Ramos (cell line): ENCODE results near the gene CNOT1.
"Not testable (repeated sequence)": the region's sequence is repeated elsewhere in the genome, so short reads cannot be mapped to it uniquely, and the experiment has no call there.

Experiments
- in situ Hi-C: fragments of 300-500 bp; cut with MboI; formaldehyde crosslinking; loops from one replicate; pipeline ENCODE4 v1.14.3; 2022; ENCODE audit warnings: low sequenced_read_pairs; ENCODE audit not compliant: unreplicated experiment

The CNOT1 gene

GRCh38 chr16:58639836-58640235 lies 10.2 kb upstream of the CNOT1 start:
- in situ Hi-C loops: no loop called here

GRCh38 chr16:58639230-58639629 lies 9.6 kb upstream of the CNOT1 start:
- in situ Hi-C loops: no loop called here

- in situ Hi-C loops: no loop called here
These were observed 8.8 kb upstream of the CNOT1 start for GRCh38 chr16:58638148-58639036.

DNA sequence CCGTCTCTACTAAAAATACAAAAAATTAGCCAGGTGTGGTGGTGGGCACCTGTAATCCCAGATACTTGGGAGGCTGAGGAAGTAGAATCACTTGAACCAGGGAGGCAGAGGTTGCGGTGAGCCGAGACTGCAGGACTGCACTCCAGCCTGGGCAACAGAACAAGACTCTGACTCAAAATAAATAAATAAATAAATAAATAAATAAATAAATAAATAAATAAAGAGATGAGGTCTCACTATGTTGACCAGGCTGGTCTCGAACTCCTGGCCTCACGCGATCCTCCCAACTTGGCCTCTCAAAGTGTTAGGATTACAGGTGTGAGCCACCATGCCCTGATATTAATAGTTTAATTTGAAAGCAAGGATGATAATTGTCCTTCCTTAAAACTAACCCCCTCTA lies 7.4 kb upstream of the CNOT1 start:
- in situ Hi-C loops: not testable (repeated sequence)

- in situ Hi-C loops: no loop called here
These were observed 6.8 kb upstream of the CNOT1 start for GRCh38 chr16:58636466-58636865.

DNA sequence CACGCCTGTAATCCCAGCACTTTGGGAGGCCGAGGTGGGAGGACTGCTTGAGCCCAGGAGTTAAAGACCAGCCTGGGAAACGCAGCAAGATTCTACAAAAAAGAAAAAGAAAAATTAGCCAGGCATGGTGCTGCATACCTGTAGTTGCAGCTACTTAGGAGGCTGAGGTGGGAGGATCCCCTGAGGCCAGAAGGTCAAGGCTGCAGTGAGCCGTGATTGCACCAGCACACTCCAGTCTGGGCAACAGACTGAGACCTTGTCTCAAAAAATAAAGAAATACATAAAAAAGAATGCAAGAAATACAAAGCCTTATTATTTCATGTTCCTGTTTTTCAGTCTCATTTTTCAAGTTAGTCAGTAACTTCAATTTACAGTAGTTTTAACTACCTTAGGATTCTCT lies 5.9 kb upstream of the CNOT1 start:
- in situ Hi-C loops: no loop called here

DNA sequence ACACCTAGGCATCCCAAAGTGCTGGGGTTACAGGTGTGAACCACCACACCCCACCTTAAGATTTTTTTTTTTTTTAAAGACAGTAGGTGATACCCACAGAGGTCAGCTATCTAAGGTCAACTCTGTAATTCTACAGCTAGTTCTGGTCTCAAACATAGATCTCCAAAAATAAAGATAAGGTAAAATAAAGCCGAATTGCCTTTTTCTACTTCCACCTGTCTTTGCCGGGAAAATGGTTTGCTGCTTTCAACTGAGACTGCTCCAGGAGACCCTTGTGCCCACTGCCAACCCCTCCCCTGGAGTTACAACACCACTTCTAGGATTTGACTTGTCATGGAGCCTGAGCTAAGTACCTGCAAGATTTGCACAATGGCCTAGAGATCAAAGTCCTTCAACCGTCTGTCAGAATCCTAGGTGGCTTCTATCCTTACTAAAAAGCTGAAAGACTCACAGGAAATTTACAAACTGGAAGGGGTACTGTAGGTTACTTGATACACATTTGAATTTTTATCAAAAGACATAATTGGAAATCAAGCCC lies 4.7 kb upstream of the CNOT1 start:
- in situ Hi-C loops: no loop called here

DNA sequence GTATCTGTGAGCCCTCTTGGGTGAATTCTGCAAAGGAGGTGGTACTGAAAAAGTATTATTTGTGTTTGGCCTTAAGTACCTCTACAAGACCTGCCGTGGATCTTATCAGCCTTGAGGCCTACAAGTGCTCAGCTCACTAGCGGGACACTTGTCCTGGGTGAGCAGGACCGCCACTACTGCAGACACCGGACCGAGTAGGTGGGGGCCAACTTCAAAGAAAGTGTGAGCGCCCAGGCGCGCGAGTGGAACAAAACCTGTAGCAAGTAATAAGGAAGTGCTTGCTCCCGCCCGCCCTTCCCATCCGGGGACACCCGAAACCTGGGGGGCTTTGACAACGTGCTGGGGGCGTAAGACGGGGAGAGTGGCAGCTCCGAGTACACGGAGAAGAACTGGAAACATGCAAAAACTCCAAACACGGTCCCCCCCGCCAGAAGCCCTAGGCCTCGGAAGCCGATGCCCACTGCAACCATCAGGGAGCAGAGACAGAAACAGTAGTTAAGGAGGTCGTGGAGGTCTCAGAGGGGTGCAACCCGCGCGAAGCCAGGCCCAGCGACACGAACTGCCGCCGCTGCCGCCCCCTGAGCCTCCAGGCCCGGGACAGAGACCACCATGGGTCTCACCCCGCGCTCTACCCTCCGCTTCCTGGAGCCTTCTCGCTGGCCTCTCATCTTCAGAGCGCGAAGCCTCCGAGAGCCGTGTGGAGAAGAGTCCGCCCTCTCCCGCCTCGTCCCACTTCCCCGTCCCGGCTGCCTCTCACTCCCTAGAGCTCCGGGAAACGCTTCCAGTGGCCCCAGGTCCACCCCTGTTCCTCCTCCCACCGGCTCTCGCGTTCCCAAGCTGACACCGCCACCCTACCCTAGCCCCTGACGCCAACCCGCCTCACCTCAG lies 537 bp downstream of the CNOT1 start:
- in situ Hi-C loops: no loop called here

- in situ Hi-C loops: no loop called here
These were observed 5.4 kb downstream of the CNOT1 start for GRCh38 chr16:58624209-58624608.

DNA sequence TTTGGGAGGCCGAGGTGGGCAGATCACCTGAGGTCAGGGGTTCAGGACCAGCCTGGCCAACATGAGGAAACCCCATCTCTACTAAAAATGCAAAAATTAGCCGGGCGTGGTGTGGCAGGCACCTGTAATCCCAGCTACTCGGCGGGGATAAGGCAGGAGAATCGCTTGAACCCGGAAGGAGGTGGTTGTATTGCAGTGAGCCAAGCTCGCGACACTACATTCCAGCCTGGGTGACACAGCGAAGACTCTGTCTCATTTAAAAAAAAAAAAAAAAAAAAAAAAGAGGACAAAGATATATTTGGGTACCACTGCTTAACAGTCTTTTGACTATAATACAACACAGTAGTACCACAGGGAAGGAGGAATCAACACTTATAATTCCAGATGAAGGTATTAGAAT lies 9.2 kb downstream of the CNOT1 start:
- in situ Hi-C loops: no loop called here

DNA sequence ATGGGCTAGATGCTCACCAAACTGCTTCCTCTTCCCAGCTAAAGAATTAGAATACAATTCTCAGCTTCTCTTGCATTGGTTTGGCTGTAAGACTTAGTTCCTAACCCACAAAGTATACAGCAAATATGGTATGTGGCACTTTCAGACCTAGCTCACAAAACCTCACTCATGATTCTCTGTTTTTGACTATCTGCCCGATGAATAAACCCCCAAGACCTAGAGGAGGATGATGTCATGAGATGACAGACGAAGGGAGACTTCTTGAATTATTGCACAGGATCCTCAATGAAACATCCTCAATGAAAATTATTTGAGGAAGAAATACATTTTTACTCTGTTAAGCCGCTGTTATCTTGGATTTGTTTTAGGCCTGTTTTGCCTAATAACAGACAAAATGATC lies 14.3 kb downstream of the CNOT1 start:
- in situ Hi-C loops: no loop called here

DNA sequence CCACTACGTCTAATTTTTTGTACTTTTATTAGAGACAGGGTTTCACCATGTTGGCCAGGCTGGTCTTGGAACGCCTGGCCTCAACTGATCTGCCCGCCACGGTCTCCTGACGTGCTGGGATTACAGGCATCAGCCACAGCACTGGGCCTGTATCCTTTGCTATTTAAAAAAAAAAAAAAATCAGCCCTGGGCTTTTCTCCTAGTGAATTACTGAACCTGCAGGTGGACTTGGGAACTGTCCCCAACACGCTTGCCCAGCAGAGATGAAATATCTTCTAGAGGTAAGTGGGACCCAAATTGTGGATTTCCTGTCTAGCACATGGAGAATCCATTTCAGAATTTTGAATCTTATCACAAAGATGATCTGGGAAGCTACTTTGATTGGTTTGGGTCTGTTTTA lies 14.8 kb downstream of the CNOT1 start:
- in situ Hi-C loops: no loop called here

GRCh38 chr16:58614212-58614611 lies 15.4 kb downstream of the CNOT1 start:
- in situ Hi-C loops: no loop called here

GRCh38 chr16:58612965-58613364 lies 16.7 kb downstream of the CNOT1 start:
- in situ Hi-C loops: not testable (repeated sequence)

DNA sequence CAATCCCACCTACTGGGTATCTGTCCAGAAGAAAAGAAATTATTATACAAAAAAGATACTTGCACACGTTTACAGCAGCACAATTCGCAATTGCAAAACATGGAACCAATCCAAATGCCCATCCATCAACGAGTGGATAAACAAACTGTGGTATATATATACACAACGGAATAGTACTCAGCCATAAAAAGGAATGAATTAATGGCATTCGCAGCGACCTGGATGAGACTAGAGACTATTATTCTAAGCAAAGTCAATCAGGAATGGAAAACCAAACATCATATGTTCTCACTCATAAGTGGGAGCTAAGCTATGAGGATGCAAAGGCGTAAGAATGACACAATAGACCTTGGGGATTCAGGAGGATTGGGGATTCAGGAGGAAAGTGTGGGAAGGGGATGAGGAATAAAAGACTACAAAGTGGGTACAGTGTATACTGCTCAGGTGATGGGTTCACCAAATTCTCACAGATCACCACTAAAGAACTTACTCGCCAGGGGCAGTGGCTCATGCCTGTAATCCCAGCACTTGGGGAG lies 21.0 kb downstream of the CNOT1 start:
- in situ Hi-C loops: no loop called here

DNA sequence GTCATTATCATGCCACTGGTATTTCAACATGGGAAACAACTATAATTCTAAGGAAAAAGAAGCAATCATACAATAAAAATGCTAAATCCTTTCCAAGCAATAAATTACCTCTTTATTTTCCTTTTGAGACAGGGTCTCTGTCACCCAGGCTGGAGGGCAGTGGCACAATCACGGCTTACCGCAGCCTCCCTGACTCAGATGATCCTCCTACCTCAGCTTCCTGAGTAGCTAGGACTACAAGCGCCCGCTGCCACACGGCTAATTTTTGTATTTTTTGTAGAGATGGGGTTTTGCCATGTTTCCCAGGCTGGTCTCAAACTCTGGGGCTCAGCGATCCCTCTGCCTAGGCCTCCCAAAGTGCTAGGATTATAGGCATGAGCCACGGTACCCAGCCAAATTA lies 24.1 kb downstream of the CNOT1 start:
- in situ Hi-C loops: no loop called here

- in situ Hi-C loops: no loop called here
These were observed 38.5 kb downstream of the CNOT1 start for GRCh38 chr16:58591083-58591482.

DNA sequence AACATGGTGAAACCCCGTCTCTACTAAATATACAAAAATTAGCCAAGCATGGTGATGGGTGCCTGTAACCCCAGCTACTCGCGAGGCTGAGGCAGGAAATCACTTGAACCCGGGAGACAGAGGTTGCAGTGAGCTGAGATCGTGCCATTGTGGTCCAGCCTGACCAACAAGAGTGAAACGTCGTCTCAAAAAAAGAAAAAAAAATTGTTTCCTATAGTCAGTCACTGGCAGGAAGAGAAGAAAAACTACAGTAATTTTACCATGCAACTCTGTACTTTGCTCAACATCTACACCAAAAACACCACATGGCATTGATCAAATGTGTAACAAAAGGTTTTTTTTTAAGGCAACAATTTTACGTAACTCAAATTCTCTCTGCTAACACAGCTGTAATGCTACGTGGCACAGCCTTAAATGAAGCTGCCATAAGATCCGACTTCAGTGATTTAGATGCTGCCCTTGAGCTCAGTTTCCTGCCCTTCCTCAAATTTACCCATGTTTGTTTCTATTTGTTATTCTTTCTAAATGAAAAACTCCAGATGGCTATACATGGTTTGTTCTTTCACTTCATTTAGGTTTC lies 40.2 kb downstream of the CNOT1 start:
- in situ Hi-C loops: no loop called here

DNA sequence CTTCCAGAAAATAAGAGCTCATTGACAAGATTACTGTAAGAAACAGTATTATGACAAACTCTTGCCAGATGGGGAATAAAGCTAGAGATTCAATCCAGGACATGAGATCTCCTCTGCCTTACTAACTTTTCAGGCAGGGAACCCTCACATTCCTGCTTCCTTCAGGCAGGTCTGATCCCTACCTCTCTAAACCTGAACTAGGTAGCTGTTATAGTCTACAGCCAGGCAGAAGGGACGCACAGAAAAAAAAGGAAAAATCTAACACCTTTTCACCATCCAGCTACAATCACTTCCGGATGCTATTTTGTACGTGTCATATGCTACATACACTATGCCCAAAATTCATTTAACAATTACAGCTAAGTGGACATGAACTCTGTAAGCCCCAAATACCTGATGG lies 41.2 kb downstream of the CNOT1 start:
- in situ Hi-C loops: no loop called here

- in situ Hi-C loops: no loop called here
These were observed 43.1 kb downstream of the CNOT1 start for GRCh38 chr16:58586340-58587030.
